Gastrocnemius medialis (tissue), 4 donors: ENCODE results near the gene RORC.

Source experiments
- POLR2A ChIP-seq, 2 donors: fragments of 450-650 bp; IDR thresholded peaks; one replicate each; pipeline ENCODE4 v1.6.1; 2017; ENCODE audit warnings: antibody characterized with exemption in 2 of 2, mild to moderate bottlenecking in 2 of 2, moderate library complexity in 2 of 2
- TF ChIP-seq, protein P1 (sequence below), 5 experiments: fragments of 450-650 bp in 3 of 5; fragments of 200-600 bp in 2 of 5; sonication (generic) in 2 of 5; IDR thresholded peaks in 4 of 5; conservative IDR thresholded peaks in 1 of 5; 1 replicate in 4 of 5; 2 replicates in 1 of 5; pipeline ENCODE4 v1.5.1; 2016 to 2019; ENCODE audit warnings: antibody characterized with exemption in 5 of 5, mild to moderate bottlenecking in 3 of 5, moderate library complexity in 3 of 5

DNA sequence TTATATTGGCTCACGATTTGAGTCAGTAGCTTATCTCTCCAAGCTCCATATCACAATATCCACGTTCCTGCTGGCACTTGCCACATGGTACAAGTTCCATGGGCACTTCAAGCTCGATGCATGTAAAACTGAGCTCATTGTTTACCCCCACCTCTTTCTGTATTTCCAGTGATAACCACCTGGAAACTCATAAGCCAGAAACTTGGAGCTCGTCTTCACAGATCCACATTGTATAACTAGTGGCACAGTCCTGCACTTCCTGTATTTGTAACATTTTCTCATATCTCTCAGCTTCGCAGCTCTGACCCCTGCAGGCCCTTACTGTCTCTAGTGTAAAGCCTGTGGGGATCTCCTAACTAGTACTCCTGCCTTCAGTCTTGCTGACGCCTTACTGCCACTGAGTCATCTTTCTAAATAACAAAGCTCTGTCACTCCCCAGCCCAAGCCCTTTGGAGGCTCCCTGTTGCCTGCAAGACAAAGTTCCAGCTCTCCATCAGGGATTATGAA lies 14.5 kb upstream of the RORC start:
- no peak for TF ChIP-seq POLR2A (IDR thresholded peaks at IDR 0.05)
- TF ChIP-seq, protein P1, sequence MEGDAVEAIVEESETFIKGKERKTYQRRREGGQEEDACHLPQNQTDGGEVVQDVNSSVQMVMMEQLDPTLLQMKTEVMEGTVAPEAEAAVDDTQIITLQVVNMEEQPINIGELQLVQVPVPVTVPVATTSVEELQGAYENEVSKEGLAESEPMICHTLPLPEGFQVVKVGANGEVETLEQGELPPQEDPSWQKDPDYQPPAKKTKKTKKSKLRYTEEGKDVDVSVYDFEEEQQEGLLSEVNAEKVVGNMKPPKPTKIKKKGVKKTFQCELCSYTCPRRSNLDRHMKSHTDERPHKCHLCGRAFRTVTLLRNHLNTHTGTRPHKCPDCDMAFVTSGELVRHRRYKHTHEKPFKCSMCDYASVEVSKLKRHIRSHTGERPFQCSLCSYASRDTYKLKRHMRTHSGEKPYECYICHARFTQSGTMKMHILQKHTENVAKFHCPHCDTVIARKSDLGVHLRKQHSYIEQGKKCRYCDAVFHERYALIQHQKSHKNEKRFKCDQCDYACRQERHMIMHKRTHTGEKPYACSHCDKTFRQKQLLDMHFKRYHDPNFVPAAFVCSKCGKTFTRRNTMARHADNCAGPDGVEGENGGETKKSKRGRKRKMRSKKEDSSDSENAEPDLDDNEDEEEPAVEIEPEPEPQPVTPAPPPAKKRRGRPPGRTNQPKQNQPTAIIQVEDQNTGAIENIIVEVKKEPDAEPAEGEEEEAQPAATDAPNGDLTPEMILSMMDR (IDR thresholded peaks at IDR 0.05 in 4 of 5, conservative IDR thresholded peaks at IDR 0.05 in 1 of 5) = no peak
